Esophagus muscularis mucosa (tissue), 4 donors: ENCODE data around the gene PLEKHA5.

Experiments
- CTCF ChIP-seq, 3 experiments: fragments of 200-600 bp in 2 of 3; fragments of 450-650 bp in 1 of 3; sonication (generic) in 2 of 3; IDR thresholded peaks; one replicate each; pipeline ENCODE4 v1.5.1; 2017 to 2019; ENCODE audit warnings: antibody characterized with exemption in 3 of 3, mild to moderate bottlenecking in 2 of 3, moderate library complexity in 1 of 3
- EP300 ChIP-seq: sonication (generic); formaldehyde crosslinking; IDR thresholded peaks from one replicate; pipeline ENCODE4 v1.6.1; 2017; ENCODE audit warnings: antibody characterized with exemption
- POLR2A ChIP-seq: fragments of 450-650 bp; IDR thresholded peaks from one replicate; pipeline ENCODE4 v1.6.1; 2017; ENCODE audit warnings: antibody characterized with exemption, moderate library complexity, mild to moderate bottlenecking, low read depth
- POLR2AphosphoS5 ChIP-seq, 2 donors: sonication (generic); formaldehyde crosslinking; IDR thresholded peaks; one replicate each; pipeline ENCODE4 v1.6.1; 2017; ENCODE audit warnings: antibody characterized with exemption in 2 of 2

- TF ChIP-seq POLR2AphosphoS5 (IDR thresholded peaks at IDR 0.05) (no peak), POLR2A (no peak), CTCF (IDR thresholded peaks at IDR 0.05) (no peak), EP300 (no peak)
Observed at GRCh38 chr12:19194963-19195362, 65.4 kb downstream of the PLEKHA5 start.
